GM12878 (cell line): ENCODE results near the gene MYPN. TPM values are rescaled to one million over a fixed set of nuclear protein-coding genes. Genes with fewer than 3 reads are reported as not detected.

Experiments
- ATAC-seq: fragments of 200-7000 bp; cut with Tn5 transposase; 3 replicates; pipeline ENCODE4 v1.9.1; 2020; ENCODE audit warnings: mild to moderate bottlenecking, moderate library complexity
- BruUV-seq: library from RNA; stranded (reverse); fragments of 400-500 nt; replicated peaks from 2 replicates; lab custom pipeline; 2021; lab: Mats Ljungman, UMichigan
- CTCF ChIA-PET: fragments of 300-600 bp; sonication (Branson Sonifier 250); formaldehyde crosslinking; extraction: SDS; loops from one replicate; lab custom pipeline; 2021; ENCODE audit warnings: inconsistent platforms; lab: Yijun Ruan, JAX
- POLR2A ChIA-PET: fragments of 350-600 bp; formaldehyde crosslinking; extraction: SDS; loops from one replicate; lab custom pipeline; 2021; ENCODE audit warnings: inconsistent platforms; lab: Charles Lee
- RAD21 ChIA-PET: fragments of 300-600 bp; sonication (Branson Sonifier 250); formaldehyde crosslinking; loops from one replicate; lab custom pipeline; 2023; ENCODE audit warnings: antibody characterized with exemption; ENCODE audit not compliant: unreplicated experiment; lab: Charles Lee
- SMC1A ChIA-PET: fragments of 300-600 bp; sonication (Branson Sonifier 250); formaldehyde crosslinking; loops from one replicate; lab custom pipeline; 2023; ENCODE audit not compliant: unreplicated experiment, uncharacterized antibody; lab: Charles Lee
- DNase-seq: peaks from one replicate; pipeline ENCODE4 v3.0.0-alpha.2; 2011; ENCODE audit warnings: low read depth, low spot score
- FAIRE-seq: peaks from 3 replicates; lab custom pipeline; 2011; peaks lifted over from hg19 to GRCh38; lab: Jason Lieb, UNC
- H2AFZ ChIP-seq: 2 replicates; pipeline ENCODE4 v1.6.0; 2011; ENCODE audit warnings: low read depth, low read length, control low read depth; ENCODE audit not compliant: control insufficient read depth
- H3K27ac ChIP-seq: 2 replicates; pipeline ENCODE4 v1.5.1; 2011; ENCODE audit warnings: control low read depth; ENCODE audit not compliant: control insufficient read depth, insufficient read depth
- H3K27me3 ChIP-seq, 2 experiments: replicated peaks in 1 of 2; 2 replicates each; pipeline versions ENCODE4 v1.6.0 to v1.6.1; 2011; ENCODE audit warnings: low read length in 1 of 2; ENCODE audit not compliant: control insufficient read depth in 2 of 2, insufficient read depth in 2 of 2
- H3K36me3 ChIP-seq, 2 experiments: 2 replicates each; pipeline ENCODE4 v1.5.1; 2011; ENCODE audit warnings: low read length in 1 of 2; ENCODE audit not compliant: control insufficient read depth in 2 of 2, insufficient read depth in 2 of 2
- H3K4me1 ChIP-seq: 2 replicates; pipeline ENCODE4 v1.6.1; 2011; ENCODE audit warnings: mild to moderate bottlenecking, low read length, moderate library complexity, mixed read lengths; ENCODE audit not compliant: control insufficient read depth, insufficient read depth
- H3K4me2 ChIP-seq: 2 replicates; pipeline ENCODE4 v1.6.0; 2011; ENCODE audit warnings: control low read depth; ENCODE audit not compliant: control insufficient read depth, insufficient read depth
- H3K4me3 ChIP-seq: fragments of 200-600 bp; sonication (generic); 2 replicates; pipeline ENCODE4 v1.5.1; 2016
- H3K79me2 ChIP-seq: 2 replicates; pipeline ENCODE4 v1.6.0; 2011; ENCODE audit warnings: low read length; ENCODE audit not compliant: control insufficient read depth, insufficient read depth
- H3K9ac ChIP-seq: 2 replicates; pipeline ENCODE4 v1.8.0; 2011; ENCODE audit warnings: low read length, control low read depth, mixed read lengths; ENCODE audit not compliant: control insufficient read depth, insufficient read depth
- H3K9me3 ChIP-seq: replicated peaks from 3 replicates; pipeline ENCODE4 v1.5.1; 2011; ENCODE audit warnings: mild to moderate bottlenecking, low read length; ENCODE audit not compliant: control insufficient read depth, insufficient read depth
- H4K20me1 ChIP-seq: 2 replicates; pipeline ENCODE4 v1.6.0; 2011; ENCODE audit not compliant: control insufficient read depth, insufficient read depth
- BHLHE40 ChIP-seq, 2 experiments: fragments of 450-650 bp in 1 of 2; IDR thresholded peaks; 2 replicates each; pipeline ENCODE4 v1.6.1; 2011 to 2017; ENCODE audit warnings: low read depth in 2 of 2, borderline replicate concordance in 1 of 2, improper control_type of control experiment in 1 of 2, low read length in 1 of 2, mild to moderate bottlenecking in 1 of 2
- BRCA1 ChIP-seq: IDR thresholded peaks from 2 replicates; pipeline ENCODE4 v1.6.1; 2011; ENCODE audit warnings: low read depth, low read length, improper control_type of control experiment
- CEBPB ChIP-seq, 2 experiments: fragments of 150-350 bp in 1 of 2; IDR thresholded peaks; 2 replicates each; pipeline ENCODE4 v1.6.1; 2012 to 2014; ENCODE audit warnings: low read depth in 2 of 2, low read length in 2 of 2, borderline replicate concordance in 1 of 2, inconsistent platforms in 1 of 2
- CTCF ChIP-seq, 3 experiments: IDR thresholded peaks in 2 of 3; conservative IDR thresholded peaks in 1 of 3; 2 replicates each; pipeline ENCODE4 v1.5.1; 2011; ENCODE audit warnings: low read depth in 3 of 3, low read length in 3 of 3, mild to moderate bottlenecking in 3 of 3, control low read depth in 2 of 3, moderate library complexity in 2 of 3, inconsistent platforms in 1 of 3, mixed read lengths in 1 of 3; ENCODE audit not compliant: control insufficient read depth in 2 of 3, insufficient read depth in 1 of 3; ENCODE audit errors: extremely low read depth in 1 of 3
- EP300 ChIP-seq, 2 experiments: fragments of 150-350 bp in 1 of 2; IDR thresholded peaks; 2 replicates each; pipeline ENCODE4 v1.6.1; 2011 to 2012; ENCODE audit warnings: low read depth in 2 of 2, low read length in 2 of 2, borderline replicate concordance in 1 of 2, improper control_type of control experiment in 1 of 2, inconsistent platforms in 1 of 2; ENCODE audit not compliant: control insufficient read depth in 1 of 2
- FOS ChIP-seq: IDR thresholded peaks from 3 replicates; pipeline ENCODE4 v1.6.1; 2011; ENCODE audit warnings: borderline replicate concordance; ENCODE audit not compliant: insufficient read length; ENCODE audit errors: extremely low read depth
- IKZF2 ChIP-seq, 2 experiments: fragments of 450-650 bp; IDR thresholded peaks; 2 replicates each; pipeline ENCODE4 v1.6.1; 2017; ENCODE audit warnings: mild to moderate bottlenecking in 2 of 2, moderate library complexity in 2 of 2
- IRF3 ChIP-seq: fragments of 450-650 bp; IDR thresholded peaks from 2 replicates; pipeline ENCODE4 v1.6.1; 2014; ENCODE audit warnings: mild to moderate bottlenecking
- NR2C2 ChIP-seq: IDR thresholded peaks from 2 replicates; pipeline ENCODE4 v1.6.1; 2011; ENCODE audit warnings: borderline replicate concordance, low read depth; ENCODE audit not compliant: control insufficient read depth, insufficient read length
- PAX8 ChIP-seq: fragments of 450-650 bp; IDR thresholded peaks from 2 replicates; pipeline ENCODE4 v1.6.1; 2017; ENCODE audit warnings: mild to moderate bottlenecking, moderate library complexity
- SMC3 ChIP-seq: IDR thresholded peaks from 2 replicates; pipeline ENCODE4 v1.6.1; 2011; ENCODE audit warnings: low read length, improper control_type of control experiment, borderline replicate concordance
- SP1 ChIP-seq: IDR thresholded peaks from one replicate; pipeline ENCODE4 v1.6.1; 2011; ENCODE audit warnings: low read depth, low read length
- SREBF1 ChIP-seq: IDR thresholded peaks from 2 replicates; pipeline ENCODE4 v1.6.1; 2012; ENCODE audit warnings: mild to moderate bottlenecking, low read length
- SRF ChIP-seq, 2 experiments: IDR thresholded peaks; 2 replicates each; pipeline ENCODE4 v1.6.1; 2011; ENCODE audit warnings: low read depth in 2 of 2, low read length in 2 of 2, mild to moderate bottlenecking in 1 of 2, moderate library complexity in 1 of 2
- ZBTB4 ChIP-seq: fragments of 450-650 bp; formaldehyde crosslinking; IDR thresholded peaks from 2 replicates; pipeline ENCODE4 v1.4.0; 2022; ENCODE audit warnings: mild to moderate bottlenecking, moderate library complexity
- ZNF207 ChIP-seq: fragments of 450-650 bp; IDR thresholded peaks from 2 replicates; pipeline ENCODE4 v1.6.1; 2014; ENCODE audit warnings: antibody characterized with exemption, mild to moderate bottlenecking, borderline replicate concordance
- WGBS: methylation state at CpG from one replicate; pipeline ENCODE4 v1.1.6; 2016; ENCODE audit warnings: low lambda C conversion rate; ENCODE audit not compliant: insufficient replicate concordance, insufficient coverage; ENCODE audit errors: missing lambda C conversion rate; 5-methylcytosine and 5-hydroxymethylcytosine counted together
- in situ Hi-C: fragments of 300-500 bp; cut with MboI; formaldehyde crosslinking; loops from 9 replicates; pipeline ENCODE4 v1.14.3; 2018; ENCODE audit warnings: mixed read lengths
- intact Hi-C: fragments of 100-400 bp; cut with micrococcal nuclease; formaldehyde crosslinking; loops from one replicate; pipeline ENCODE4 v1.14.2; 2022; ENCODE audit not compliant: unreplicated experiment
- polyA plus RNA-seq, 11 experiments: library from polyadenylated mRNA; depleted of rRNA in 4 of 11; unstranded in 6 of 11; stranded (reverse) in 5 of 11; fragments of >200 nt; fragmentation: Nextera tagmentation in 4 of 11; fragmentation: Illumina TruSeq in 1 of 11; extraction: Ambion mirVana in 4 of 11; extraction: Trizol in 1 of 11; gene quantifications; 1 replicate in 1 of 11; 2 replicates in 10 of 11; pipeline versions ENCODE4 v1.2.1 to v1.2.3, GENCODE V29; 2011 to 2016; ENCODE audit warnings: inconsistent platforms in 2 of 11, missing spikeins in 2 of 11, low read depth in 1 of 11
- total RNA-seq, 4 experiments: library from RNA; depleted of rRNA in 3 of 4; stranded (reverse); fragments of >200 nt in 3 of 4; fragmentation: Illumina TruSeq in 1 of 4; extraction: Trizol in 1 of 4; gene quantifications; 2 replicates each; pipeline versions ENCODE4 v1.2.1 to v1.2.3, GENCODE V29; 2013 to 2021

MYPN gene
- total and polyA plus RNA-seq, 10 of the 15 experiments (the other 5 are each of a cell fraction or from before 2014, with no cell fraction given), result 0.01 to 0.02 TPM; not detected in 8

- H3K4me2 ChIP-seq, result no peak overlapping the region
- no peaks in the 10 kb centered on the region for H3K9me3 ChIP-seq
- H3K9ac ChIP-seq, result no peak overlapping the region
- CTCF ChIA-PET, result interaction anchor here (1.8 kb wide), 1 partner anchor 21 kb away, joined by 7 read pairs; no protein-coding TSS in a partner anchor
- no peak overlapping the region for H3K4me3 ChIP-seq
- H3K27me3 ChIP-seq, result no peaks in the 10 kb centered on the region
- intact Hi-C loops (no loop called here), in situ Hi-C loops (no loop called here)
- H4K20me1 ChIP-seq, result no peaks in the 10 kb centered on the region
- FAIRE-seq (no peak), ATAC-seq (no peak), DNase-seq (no peak)
- RAD21 ChIA-PET, result no interaction called here
- no TSS peak for BruUV-seq
- H3K27ac ChIP-seq, result no peak overlapping the region
- POLR2A ChIA-PET, result no interaction called here
- no peaks in the 10 kb centered on the region for H3K36me3 ChIP-seq
- H2AFZ ChIP-seq, result no peak overlapping the region
- H3K79me2 ChIP-seq, result no peaks in the 10 kb centered on the region
- WGBS, result 35% methylated on average over 3 of the region's 3 CpGs
- SMC1A ChIA-PET, result no interaction called here
- no peaks in the 10 kb centered on the region for H3K4me1 ChIP-seq
- TF ChIP-seq CTCF (IDR thresholded peaks at IDR 0.05 in 2 of 3, conservative IDR thresholded peaks at IDR 0.05 in 1 of 3; ENCODE audit: control insufficient read depth in 2 of 3, extremely low read depth in 1 of 3, insufficient read depth in 1 of 3, low read depth in 3 of 3, low read length in 3 of 3) (no peak), SMC3 (no peak), SRF (IDR thresholded peaks at IDR 0.05; ENCODE audit: low read depth in 2 of 2, low read length in 2 of 2) (no peak), PAX8 (no peak), IKZF2 (IDR thresholded peaks at IDR 0.05) (no peak), NR2C2 (no peak), SP1 (no peak), EP300 (IDR thresholded peaks at IDR 0.05; ENCODE audit: borderline replicate concordance in 1 of 2, control insufficient read depth in 1 of 2, low read depth in 2 of 2, low read length in 2 of 2) (no peak), SREBF1 (no peak), FOS (no peak), IRF3 (no peak), BHLHE40 (IDR thresholded peaks at IDR 0.05; ENCODE audit: borderline replicate concordance in 1 of 2, low read depth in 2 of 2, low read length in 1 of 2) (no peak), CEBPB (IDR thresholded peaks at IDR 0.05; ENCODE audit: borderline replicate concordance in 1 of 2, low read depth in 2 of 2, low read length in 2 of 2) (no peak), ZBTB4 (CRISPR knock-in tag) (no peak), BRCA1 (no peak), ZNF207 (no peak)
Observed at GRCh38 chr10:68192113-68192512, 82.8 kb downstream of the MYPN start.
